ENCODE data around the gene POMGNT2.

GRCh38 chr3:43104660-43105595 lies 951 bp downstream of the POMGNT2 start:
- TF ChIP-seq CTCF (conservative IDR thresholded peaks at IDR 0.05; ENCODE audit: low read length) (no peak), EZH2phosphoT487 (IDR thresholded peaks at IDR 0.05; ENCODE audit: borderline replicate concordance) (no peak)
